ENCODE measurements around the gene ANKS1A.

The ANKS1A gene

GRCh38 chr6:35026434-35027222 is 137.6 kb downstream of the ANKS1A start:
- DNase-seq, result no peak

GRCh38 chr6:35027807-35028206 is 138.8 kb downstream of the ANKS1A start:
- DNase-seq, result no peak

- no peak for DNase-seq
Measured at GRCh38 chr6:35028781-35029769, 140.0 kb downstream of the ANKS1A start.

- DNase-seq, result no peak
Measured at GRCh38 chr6:35030099-35030498, 141.0 kb downstream of the ANKS1A start.

- no peak for DNase-seq
Measured at GRCh38 chr6:35031611-35032529, 142.8 kb downstream of the ANKS1A start.

GRCh38 chr6:35033683-35034082 is 144.6 kb downstream of the ANKS1A start:
- no peak for DNase-seq

GRCh38 chr6:35034411-35035191 is 145.5 kb downstream of the ANKS1A start:
- DNase-seq, result no peak

GRCh38 chr6:35035481-35036030 is 146.5 kb downstream of the ANKS1A start:
- no peak for DNase-seq

GRCh38 chr6:35036059-35036827 is 147.2 kb downstream of the ANKS1A start:
- DNase-seq, result no peak

- DNase-seq, result no peak
Measured at GRCh38 chr6:35036828-35037663, 148.0 kb downstream of the ANKS1A start.

- no peak for DNase-seq
Measured at GRCh38 chr6:35037664-35038038, 148.6 kb downstream of the ANKS1A start.

- no peak for DNase-seq
Measured at GRCh38 chr6:35038076-35038475, 149.0 kb downstream of the ANKS1A start.

- DNase-seq, result no peak
Measured at GRCh38 chr6:35040398-35040797, 151.3 kb downstream of the ANKS1A start.

GRCh38 chr6:35041086-35041861 is 152.2 kb downstream of the ANKS1A start:
- DNase-seq, result no peak

- DNase-seq, result no peak
Measured at GRCh38 chr6:35042031-35042815, 153.2 kb downstream of the ANKS1A start.

- no peak for DNase-seq
Measured at GRCh38 chr6:35043381-35044130, 154.5 kb downstream of the ANKS1A start.

- DNase-seq, result no peak
Measured at GRCh38 chr6:35044145-35044745, 155.2 kb downstream of the ANKS1A start.
